Activated T-cell treated with anti-CD3 and anti-CD28 coated beads, Interleukin-2, amount 50 U/mL, for 72 hours (primary cell): ENCODE measurements around the gene PIK3R5. TPM values are rescaled to one million over a fixed set of nuclear protein-coding genes. Genes with fewer than 3 reads are reported as not detected.
A peak's percentile ranks its signal among the peaks of the same experiment; 100 is the strongest.

Experiments
- ATAC-seq, 2 donors: fragments of 150-1000 bp; cut with Tn5 transposase; replicated peaks in 1 of 2; 2 replicates each; pipeline ENCODE4 v1.10.0; 2021; ENCODE audit warnings: moderate library complexity in 2 of 2, mild to moderate bottlenecking in 1 of 2
- DNase-seq, 2 donors: peaks; one replicate each; pipeline ENCODE4 v3.0.0; 2021 to 2022; ENCODE audit warnings: mixed read lengths in 1 of 2
- H3K27ac Mint-ChIP-seq: one replicate; pipeline ENCODE4 v1.8.0; 2022; ENCODE audit warnings: mild to moderate bottlenecking, moderate library complexity, mixed read lengths
- H3K27me3 Mint-ChIP-seq: one replicate; pipeline ENCODE4 v1.8.0; 2022; ENCODE audit warnings: low read depth, mixed read lengths
- H3K36me3 Mint-ChIP-seq, 2 donors: one replicate each; pipeline ENCODE4 v1.8.0; 2022; ENCODE audit warnings: mixed read lengths in 2 of 2, mild to moderate bottlenecking in 1 of 2; ENCODE audit not compliant: insufficient read depth in 2 of 2
- H3K4me1 Mint-ChIP-seq: one replicate; pipeline ENCODE4 v1.8.0; 2022; ENCODE audit warnings: low read depth, mixed read lengths
- H3K4me3 Mint-ChIP-seq, 2 donors: one replicate each; pipeline ENCODE4 v1.8.0; 2022; ENCODE audit warnings: mild to moderate bottlenecking in 2 of 2, mixed read lengths in 2 of 2, moderate library complexity in 2 of 2
- H3K9me3 Mint-ChIP-seq, 2 donors: one replicate each; pipeline ENCODE4 v1.8.0; 2022; ENCODE audit warnings: mixed read lengths in 2 of 2
- total RNA-seq, 2 donors: library from RNA; stranded (reverse); gene quantifications; one replicate each; pipeline ENCODE4 v1.2.3, GENCODE V29; 2022

PIK3R5 gene
- total RNA-seq, result 10 to 100 TPM; 43.0 to 45.4 TPM

GRCh38 chr17:8965394-8966168 is at the start of gene PIK3R5:
Gene PIK3R5, minus strand, starts transcription at chr17:8965707. Its CDS starts 54,213 bp downstream, at chr17:8911494.
- Mint-ChIP-seq H3K4me3 (peak within 1 kb of the TSS; percentile 93 to 98), H3K27me3 (no peaks in the 10 kb centered on the region), H3K36me3 (peaks cover 19 to 28% of the 10 kb centered on the region in 2 donors), H3K27ac (peak within 1 kb of the TSS; percentile 86), H3K9me3 (peaks cover 10 to 12% of the 10 kb centered on the region in 2 donors), H3K4me1 (peaks cover 61% of the 10 kb centered on the region)
- ATAC-seq (peak; percentile 79), DNase-seq (peak; percentile 69 to 80)

GRCh38 chr17:9011001-9011400 is 45.5 kb upstream of the PIK3R5 start:
- peaks cover 8% of the 10 kb centered on the region for H3K4me1 Mint-ChIP-seq
- H3K9me3 Mint-ChIP-seq, result no peaks in the 10 kb centered on the region
- no peak overlapping the region for H3K4me3 Mint-ChIP-seq
- DNase-seq, result no peak
- peaks cover 65% of the 10 kb centered on the region for H3K27me3 Mint-ChIP-seq
- ATAC-seq, result no peak
- no peak overlapping the region for H3K27ac Mint-ChIP-seq
- H3K36me3 Mint-ChIP-seq, result no peaks in the 10 kb centered on the region

- peaks cover 8% of the 10 kb centered on the region for H3K4me1 Mint-ChIP-seq
- peaks cover 0 to 3% of the 10 kb centered on the region in 2 donors for H3K36me3 Mint-ChIP-seq
- DNase-seq (no peak), ATAC-seq (no peak)
- no peak overlapping the region for H3K27ac Mint-ChIP-seq
- peaks cover 77% of the 10 kb centered on the region for H3K27me3 Mint-ChIP-seq
- no peaks in the 10 kb centered on the region for H3K9me3 Mint-ChIP-seq
- no peak overlapping the region for H3K4me3 Mint-ChIP-seq
These were observed 44.2 kb upstream of the PIK3R5 start for GRCh38 chr17:9009737-9010136.

- Mint-ChIP-seq H3K36me3 (peaks cover 0 to 3% of the 10 kb centered on the region in 2 donors), H3K27me3 (peaks cover 82% of the 10 kb centered on the region), H3K9me3 (no peaks in the 10 kb centered on the region), H3K4me1 (peaks cover 8% of the 10 kb centered on the region), H3K4me3 (no peak overlapping the region), H3K27ac (no peak overlapping the region)
- ATAC-seq, result no peak
- DNase-seq, result no peak
These were observed 43.6 kb upstream of the PIK3R5 start for GRCh38 chr17:9009096-9009495.

GRCh38 chr17:9007052-9007714 is 41.7 kb upstream of the PIK3R5 start:
- no peak for ATAC-seq
- H3K4me1 Mint-ChIP-seq, result peaks cover 6% of the 10 kb centered on the region
- H3K27me3 Mint-ChIP-seq, result peaks cover 74% of the 10 kb centered on the region
- H3K4me3 Mint-ChIP-seq, result no peak overlapping the region
- H3K9me3 Mint-ChIP-seq, result no peaks in the 10 kb centered on the region
- no peak overlapping the region for H3K27ac Mint-ChIP-seq
- no peak for DNase-seq
- peaks cover 0 to 3% of the 10 kb centered on the region in 2 donors for H3K36me3 Mint-ChIP-seq

- Mint-ChIP-seq H3K36me3 (peaks cover 0 to 3% of the 10 kb centered on the region in 2 donors), H3K9me3 (no peaks in the 10 kb centered on the region), H3K4me1 (peaks cover 7% of the 10 kb centered on the region), H3K27ac (no peak overlapping the region), H3K27me3 (peaks cover 79% of the 10 kb centered on the region), H3K4me3 (no peak overlapping the region)
- no peak for ATAC-seq
- no peak for DNase-seq
These were observed 40.8 kb upstream of the PIK3R5 start for GRCh38 chr17:9006175-9006767.

GRCh38 chr17:9004961-9005285 is 39.4 kb upstream of the PIK3R5 start:
- Mint-ChIP-seq H3K36me3 (peaks cover 0 to 3% of the 10 kb centered on the region in 2 donors), H3K4me3 (peak overlapping the region; percentile 24 to 59), H3K27ac (no peak overlapping the region), H3K27me3 (peaks cover 79% of the 10 kb centered on the region), H3K9me3 (no peaks in the 10 kb centered on the region), H3K4me1 (peaks cover 7% of the 10 kb centered on the region)
- ATAC-seq (no peak), DNase-seq (no peak)

GRCh38 chr17:9004132-9004960 is 38.8 kb upstream of the PIK3R5 start:
- no peaks in the 10 kb centered on the region for H3K9me3 Mint-ChIP-seq
- H3K4me3 Mint-ChIP-seq, result peak overlapping the region; percentile 73
- H3K27ac Mint-ChIP-seq, result no peak overlapping the region
- ATAC-seq (no peak), DNase-seq (no peak)
- H3K4me1 Mint-ChIP-seq, result peaks cover 7% of the 10 kb centered on the region
- H3K27me3 Mint-ChIP-seq, result peaks cover 76% of the 10 kb centered on the region
- H3K36me3 Mint-ChIP-seq, result peaks cover 0 to 3% of the 10 kb centered on the region in 2 donors

- Mint-ChIP-seq H3K9me3 (no peaks in the 10 kb centered on the region), H3K4me1 (peaks cover 7% of the 10 kb centered on the region), H3K27ac (no peak overlapping the region), H3K4me3 (peak overlapping the region; percentile 73), H3K36me3 (peaks cover 0 to 3% of the 10 kb centered on the region in 2 donors), H3K27me3 (peaks cover 68% of the 10 kb centered on the region)
- peak; percentile 39 to 44 for ATAC-seq
- peak in 1 of 2 donors; percentile 5 for DNase-seq
These were observed 38.0 kb upstream of the PIK3R5 start for GRCh38 chr17:9003355-9004131.

- H3K4me3 Mint-ChIP-seq, result peak overlapping the region; percentile 73 to 79
- no peak overlapping the region for H3K27ac Mint-ChIP-seq
- peaks cover 7% of the 10 kb centered on the region for H3K4me1 Mint-ChIP-seq
- DNase-seq (peak; percentile 63 to 71), ATAC-seq (peak; percentile 81 to 84)
- peaks cover 64% of the 10 kb centered on the region for H3K27me3 Mint-ChIP-seq
- no peaks in the 10 kb centered on the region for H3K9me3 Mint-ChIP-seq
- peaks cover 0 to 3% of the 10 kb centered on the region in 2 donors for H3K36me3 Mint-ChIP-seq
These were observed 37.3 kb upstream of the PIK3R5 start for GRCh38 chr17:9002606-9003354.

- H3K4me1 Mint-ChIP-seq, result peaks cover 7% of the 10 kb centered on the region
- peaks cover 0 to 3% of the 10 kb centered on the region in 2 donors for H3K36me3 Mint-ChIP-seq
- ATAC-seq, result no peak
- peaks cover 59% of the 10 kb centered on the region for H3K27me3 Mint-ChIP-seq
- no peaks in the 10 kb centered on the region for H3K9me3 Mint-ChIP-seq
- peak overlapping the region; percentile 73 to 79 for H3K4me3 Mint-ChIP-seq
- no peak for DNase-seq
- no peak overlapping the region for H3K27ac Mint-ChIP-seq
These were observed 36.7 kb upstream of the PIK3R5 start for GRCh38 chr17:9002227-9002605.
